ENCODE measurements around the gene RNLS.

Gene RNLS

DNA sequence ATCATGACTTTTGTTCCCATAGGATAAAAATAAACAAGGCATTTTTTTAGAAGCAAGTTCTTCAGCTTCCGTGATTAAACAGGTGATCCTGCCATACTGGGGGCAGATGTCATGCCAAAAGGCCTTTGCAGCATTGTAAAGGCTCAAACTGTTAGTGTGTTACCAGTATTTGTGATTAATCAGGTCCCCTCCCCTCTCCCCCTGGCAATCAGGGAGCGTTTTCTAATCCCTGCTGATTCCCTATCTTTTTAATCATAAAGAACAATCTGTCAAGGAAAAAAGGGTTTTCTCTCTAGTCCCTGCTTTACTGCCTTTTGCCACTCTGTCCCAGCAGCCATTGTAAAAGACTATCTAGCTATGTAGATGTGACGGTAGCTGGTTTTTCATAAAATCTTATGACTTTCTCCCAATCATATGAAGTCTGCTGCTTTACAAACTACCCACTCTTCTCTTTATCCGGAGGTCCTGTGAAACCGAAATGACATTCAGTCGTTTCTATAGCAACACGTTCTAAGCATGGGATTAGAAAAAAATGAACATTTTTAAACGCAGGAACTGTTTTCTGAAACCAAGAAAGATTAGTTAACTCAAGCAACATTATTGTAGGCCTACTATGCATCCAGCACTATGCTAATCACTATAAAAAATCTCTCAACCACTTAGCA, 210.9 kb downstream of the RNLS start:
- TF ChIP-seq POLR2AphosphoS5 (IDR thresholded peaks at IDR 0.05; ENCODE audit: low read depth, low read length) (no peak), SIN3A (IDR thresholded peaks at IDR 0.05; ENCODE audit: borderline replicate concordance, insufficient read depth, low read length) (no peak), TAF1 (IDR thresholded peaks at IDR 0.05; ENCODE audit: borderline replicate concordance, insufficient read depth, low read length) (no peak), REST (IDR thresholded peaks at IDR 0.05; ENCODE audit: insufficient read depth in 1 of 2, low read depth in 2 of 2, low read length in 2 of 2) (no peak), FOXP2 (optimal IDR thresholded peaks at IDR 0.05; ENCODE audit: borderline replicate concordance, extremely low read depth, extremely low read length, insufficient read depth) (no peak)

GRCh38 chr10:88370713-88371112, 212.4 kb downstream of the RNLS start:
- TF ChIP-seq FOXP2 (optimal IDR thresholded peaks at IDR 0.05; ENCODE audit: borderline replicate concordance, extremely low read depth, extremely low read length, insufficient read depth), result no peak
- no peak for TF ChIP-seq SIN3A (IDR thresholded peaks at IDR 0.05; ENCODE audit: borderline replicate concordance, insufficient read depth, low read length)

GRCh38 chr10:88366772-88367171, 216.3 kb downstream of the RNLS start:
- TF ChIP-seq REST (IDR thresholded peaks at IDR 0.05; ENCODE audit: insufficient read depth in 1 of 2, low read depth in 2 of 2, low read length in 2 of 2) (no peak), SIN3A (IDR thresholded peaks at IDR 0.05; ENCODE audit: borderline replicate concordance, insufficient read depth, low read length) (no peak), FOXP2 (optimal IDR thresholded peaks at IDR 0.05; ENCODE audit: borderline replicate concordance, extremely low read depth, extremely low read length, insufficient read depth) (no peak), POLR2AphosphoS5 (IDR thresholded peaks at IDR 0.05; ENCODE audit: low read depth, low read length) (no peak), TAF1 (IDR thresholded peaks at IDR 0.05; ENCODE audit: borderline replicate concordance, insufficient read depth, low read length) (no peak)

GRCh38 chr10:88361995-88362807, 220.9 kb downstream of the RNLS start:
- TF ChIP-seq SIN3A (IDR thresholded peaks at IDR 0.05; ENCODE audit: borderline replicate concordance, insufficient read depth, low read length) (no peak), FOXP2 (optimal IDR thresholded peaks at IDR 0.05; ENCODE audit: borderline replicate concordance, extremely low read depth, extremely low read length, insufficient read depth) (no peak), POLR2AphosphoS5 (IDR thresholded peaks at IDR 0.05; ENCODE audit: low read depth, low read length) (no peak), TAF1 (IDR thresholded peaks at IDR 0.05; ENCODE audit: borderline replicate concordance, insufficient read depth, low read length) (no peak), REST (IDR thresholded peaks at IDR 0.05; ENCODE audit: insufficient read depth in 1 of 2, low read depth in 2 of 2, low read length in 2 of 2) (no peak)

DNA sequence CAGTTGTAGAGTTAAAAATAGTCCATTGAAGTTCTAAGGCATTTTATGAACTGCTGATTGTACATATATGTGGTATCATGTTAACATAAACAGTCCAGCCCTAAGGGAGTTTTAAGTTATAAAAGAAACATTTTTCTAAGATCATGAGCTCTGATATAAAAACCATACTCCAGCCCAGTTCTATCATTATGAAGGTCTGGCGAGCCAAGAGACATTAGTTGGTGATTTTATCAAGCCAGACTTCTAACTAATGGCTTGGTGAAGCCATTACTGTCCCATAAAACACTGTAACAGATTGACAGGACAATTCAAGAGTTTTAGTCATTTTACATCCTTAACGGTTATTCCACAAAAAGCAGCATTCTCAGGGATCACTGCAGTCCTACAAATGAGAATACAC, 221.6 kb downstream of the RNLS start:
- TF ChIP-seq TAF1 (IDR thresholded peaks at IDR 0.05; ENCODE audit: borderline replicate concordance, insufficient read depth, low read length) (no peak), SIN3A (IDR thresholded peaks at IDR 0.05; ENCODE audit: borderline replicate concordance, insufficient read depth, low read length) (no peak), POLR2AphosphoS5 (IDR thresholded peaks at IDR 0.05; ENCODE audit: low read depth, low read length) (no peak), REST (IDR thresholded peaks at IDR 0.05; ENCODE audit: insufficient read depth in 1 of 2, low read depth in 2 of 2, low read length in 2 of 2) (no peak), FOXP2 (optimal IDR thresholded peaks at IDR 0.05; ENCODE audit: borderline replicate concordance, extremely low read depth, extremely low read length, insufficient read depth) (no peak)

Data from PFSK-1 (cell line).